T-helper 1 cell (primary cell): ENCODE data around the gene TUBB2B.

Experiments used
- DNase-seq, 5 donors: peaks; one replicate each; pipeline ENCODE4 v3.0.0-alpha.2; 2012 to 2020
- total RNA-seq, 4 donors: gene quantifications; one replicate each; lab custom pipeline; 2026; lab: John Stamatoyannopoulos, UW

TUBB2B gene
- total RNA-seq, result 2.1 to 2.9 (median 2.3) reads per million in 4 donors

DNA sequence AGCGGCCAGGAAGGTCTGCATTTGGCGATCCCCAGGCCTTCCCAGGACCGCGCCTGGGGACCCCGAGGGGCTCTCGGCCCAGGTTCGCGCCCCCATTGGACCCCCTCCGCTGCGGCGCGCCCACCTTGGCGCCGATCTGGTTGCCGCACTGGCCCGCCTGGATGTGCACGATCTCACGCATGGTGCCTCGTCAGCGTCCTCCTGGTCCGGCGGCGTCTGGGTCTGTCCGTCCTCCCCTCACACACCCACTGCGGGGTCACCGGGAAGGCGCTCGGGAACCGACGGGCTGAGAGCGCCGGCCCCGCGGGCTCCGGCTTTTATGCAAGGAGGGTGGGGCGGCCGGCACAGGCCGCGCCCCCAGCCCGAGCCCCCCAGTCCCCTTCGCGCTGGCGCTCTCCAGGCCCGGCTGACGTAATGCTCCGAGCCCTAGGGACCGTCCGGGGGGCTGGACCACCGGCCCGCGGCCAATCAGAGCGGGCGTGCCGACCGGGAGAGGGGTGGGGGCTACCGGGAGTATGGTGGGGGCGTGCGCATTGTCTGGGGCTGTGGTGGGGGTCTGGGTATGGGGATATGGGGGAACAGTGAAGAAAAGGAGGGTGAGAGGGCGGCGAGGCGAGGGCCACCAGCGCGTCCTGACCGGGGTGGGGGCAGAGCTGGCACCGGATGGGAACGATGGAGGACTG lies at the start of gene TUBB2B:
Gene TUBB2B, minus strand, starts transcription at position 291 of the 683 bp plus-strand sequence. Its CDS starts 110 bp downstream, at position 181.
- DNase-seq, result no peak

- DNase-seq, result no peak
Observed at GRCh38 chr6:3277251-3277650, 49.8 kb upstream of the TUBB2B start.

DNA sequence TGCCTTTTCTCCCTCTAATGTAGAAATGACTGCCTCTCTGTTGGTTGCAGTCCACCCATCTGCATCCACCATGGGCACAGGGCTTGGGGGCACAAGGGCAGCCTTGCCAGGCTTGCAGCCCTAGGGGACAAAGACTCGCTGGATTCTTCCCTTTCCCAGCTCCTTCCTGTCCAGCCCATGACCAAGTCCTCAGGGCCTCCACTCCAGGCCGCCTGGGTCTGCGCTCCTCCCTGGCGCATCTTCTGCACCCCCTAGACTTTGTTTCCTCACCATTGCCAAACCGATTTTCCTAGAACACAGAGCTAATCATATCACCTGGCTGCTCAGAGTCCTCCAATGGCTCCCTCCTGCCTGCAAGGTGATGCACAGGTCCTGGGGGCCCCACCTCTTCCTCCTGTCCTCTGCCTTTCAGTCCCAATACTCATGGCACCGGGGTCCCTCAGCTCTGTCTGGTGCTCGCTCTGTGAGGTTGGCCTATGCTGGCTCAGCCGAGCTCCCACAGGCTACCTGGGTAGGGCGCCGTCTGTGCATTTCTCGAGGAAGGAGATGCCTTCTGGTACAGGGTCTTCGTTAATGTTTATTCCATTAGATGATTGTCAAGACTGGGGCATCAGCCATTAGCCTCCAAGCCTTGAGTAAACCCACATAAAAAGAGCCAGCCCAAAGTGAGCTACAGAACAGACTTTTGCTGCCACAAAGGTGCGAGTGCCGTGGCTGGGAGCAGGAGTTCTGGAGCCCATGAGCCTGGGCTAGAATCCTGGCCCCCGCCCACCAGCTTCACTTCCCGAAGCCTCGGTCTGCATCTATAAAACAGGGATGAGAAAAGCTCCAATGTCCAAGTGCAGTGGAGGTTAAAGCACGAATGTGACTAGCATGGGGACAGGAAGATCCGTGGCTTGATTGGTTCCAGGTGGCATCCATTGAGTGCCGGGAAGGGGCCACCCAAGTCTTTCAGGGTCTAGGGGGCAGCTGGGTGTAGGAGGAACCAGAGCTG lies 49.0 kb upstream of the TUBB2B start:
- DNase-seq, result no peak

DNA sequence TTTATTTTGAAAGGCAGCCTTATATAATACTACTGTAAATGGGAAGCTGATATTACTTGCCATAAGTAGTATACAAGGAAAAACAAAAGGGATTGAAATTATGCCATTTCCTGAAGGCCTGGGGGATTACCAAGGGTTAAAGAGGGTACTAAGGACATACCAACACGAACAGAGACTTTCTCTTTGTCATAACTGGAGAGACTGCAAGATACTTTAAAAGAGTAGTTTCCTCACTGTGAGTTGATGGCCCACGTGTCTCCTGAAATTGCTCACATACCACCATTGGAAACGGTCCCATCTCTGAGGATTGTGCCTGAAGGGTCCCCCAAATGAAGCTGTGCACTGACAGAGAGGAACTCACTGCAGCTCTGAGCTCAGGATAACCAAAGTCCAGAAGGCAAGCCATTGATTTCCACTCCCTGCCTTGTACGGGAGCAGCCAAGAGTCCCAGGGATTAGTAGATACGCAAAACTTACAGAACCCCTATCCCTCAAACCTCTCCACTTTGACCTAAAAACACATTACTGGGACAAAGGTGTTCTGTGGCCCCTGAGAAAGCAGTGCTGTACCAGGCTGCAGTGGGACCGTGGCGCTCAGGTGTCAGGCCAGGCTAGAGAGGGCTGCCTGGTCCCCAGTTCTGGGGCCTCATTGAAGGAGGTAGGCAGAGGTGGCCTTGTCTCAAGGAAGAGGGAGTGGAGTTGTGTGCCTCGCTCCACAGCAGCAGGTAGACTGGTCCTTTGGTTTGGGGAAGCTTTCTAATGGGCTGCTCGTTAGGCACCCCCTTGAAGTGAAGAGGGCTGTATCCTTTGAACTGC lies 46.5 kb upstream of the TUBB2B start:
- DNase-seq, result no peak

GRCh38 chr6:3272911-3273547 lies 45.6 kb upstream of the TUBB2B start:
- DNase-seq, result no peak

- no peak for DNase-seq
Observed at GRCh38 chr6:3271756-3272155, 44.3 kb upstream of the TUBB2B start.

DNA sequence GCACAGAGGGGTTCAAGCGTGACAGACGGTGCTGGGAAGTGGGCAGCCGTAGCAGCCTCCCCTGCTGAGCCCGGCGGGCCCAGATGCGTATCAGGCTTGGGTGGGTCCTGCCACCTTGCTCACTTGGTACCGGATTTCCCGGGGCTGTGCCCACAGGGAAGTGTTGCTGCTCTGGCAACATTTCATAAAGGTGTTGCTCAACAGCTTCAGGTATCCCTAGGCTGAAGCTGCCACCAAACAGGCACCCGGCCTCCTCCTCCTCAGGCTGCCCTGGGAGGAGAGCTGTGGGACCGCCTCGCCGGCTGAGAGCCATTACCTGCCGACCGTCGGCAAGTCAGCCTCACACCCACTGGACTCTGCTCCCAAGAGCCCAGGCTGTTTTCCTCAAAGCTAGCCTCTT lies 42.8 kb upstream of the TUBB2B start:
- DNase-seq, result no peak

DNA sequence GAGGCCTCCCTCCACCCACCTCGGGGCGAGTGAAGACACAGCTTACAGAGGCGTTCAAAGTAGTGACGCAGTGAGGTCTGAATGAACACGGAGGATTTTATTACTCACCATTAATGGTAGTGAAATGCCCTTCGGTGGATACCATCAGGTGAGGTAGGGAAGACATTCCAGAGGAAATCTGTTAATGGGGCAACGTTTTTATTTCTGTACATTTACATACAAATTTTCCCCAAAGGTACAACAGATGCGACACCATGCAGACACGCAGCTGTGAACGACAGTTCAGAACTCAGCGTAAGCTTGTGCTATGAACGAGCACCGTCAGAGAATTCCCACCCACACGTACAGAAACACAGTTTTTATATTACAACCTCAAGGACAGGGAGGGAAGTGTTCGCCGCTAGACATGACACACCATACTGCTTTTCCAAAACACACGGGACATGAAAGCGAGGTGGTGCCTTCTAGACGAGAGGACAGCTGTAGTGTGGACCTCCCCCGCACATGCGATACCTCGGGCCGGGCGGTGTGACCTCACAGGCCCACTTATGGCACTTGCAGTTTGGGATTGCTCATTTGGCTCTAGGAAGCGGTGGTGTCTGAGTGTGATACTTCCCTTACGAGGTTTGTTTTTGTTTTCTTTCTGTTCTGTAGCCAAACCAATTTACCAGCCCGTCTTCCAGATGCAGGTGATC lies 42.0 kb upstream of the TUBB2B start:
- DNase-seq, result no peak

DNA sequence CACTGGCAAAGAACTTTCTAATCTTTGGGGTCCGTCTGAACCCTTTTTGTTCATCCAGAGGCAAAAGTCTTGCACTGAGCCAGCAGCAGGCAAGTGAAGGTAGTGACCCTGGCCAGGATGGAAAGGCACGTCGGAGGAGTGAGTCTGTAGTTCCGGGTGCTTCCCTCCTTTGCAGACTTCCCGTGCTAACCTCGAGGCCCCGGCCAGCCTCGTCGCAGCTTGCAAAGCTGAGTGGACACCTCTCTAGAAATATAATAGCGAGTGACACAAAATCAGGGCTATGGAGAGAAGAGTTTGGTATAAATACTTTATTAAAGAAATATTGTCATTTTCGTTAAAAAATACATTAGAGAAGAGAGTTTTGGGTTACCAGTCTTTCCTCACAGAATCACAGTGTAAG lies 41.2 kb upstream of the TUBB2B start:
- DNase-seq, result no peak

DNA sequence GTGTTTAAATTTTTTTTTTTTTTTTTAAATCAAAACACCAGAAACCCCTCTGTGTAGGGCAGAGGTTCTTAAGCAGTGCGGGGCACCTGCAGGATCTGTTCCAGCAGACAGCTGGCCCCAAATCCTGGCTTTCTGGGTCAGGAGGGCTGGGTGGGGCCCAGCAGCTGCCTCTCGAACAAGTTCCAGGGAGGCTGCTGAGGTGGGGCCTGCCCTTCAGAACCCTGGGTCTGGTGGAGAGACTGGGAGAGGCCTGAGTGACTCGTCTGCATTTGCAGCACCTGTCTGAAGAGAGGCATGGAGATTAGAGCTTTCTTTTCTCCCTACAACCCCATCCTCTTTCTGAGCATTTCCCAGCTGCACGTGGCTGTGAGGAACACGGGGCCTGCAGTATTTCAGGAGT lies 39.7 kb upstream of the TUBB2B start:
- DNase-seq, result no peak

DNA sequence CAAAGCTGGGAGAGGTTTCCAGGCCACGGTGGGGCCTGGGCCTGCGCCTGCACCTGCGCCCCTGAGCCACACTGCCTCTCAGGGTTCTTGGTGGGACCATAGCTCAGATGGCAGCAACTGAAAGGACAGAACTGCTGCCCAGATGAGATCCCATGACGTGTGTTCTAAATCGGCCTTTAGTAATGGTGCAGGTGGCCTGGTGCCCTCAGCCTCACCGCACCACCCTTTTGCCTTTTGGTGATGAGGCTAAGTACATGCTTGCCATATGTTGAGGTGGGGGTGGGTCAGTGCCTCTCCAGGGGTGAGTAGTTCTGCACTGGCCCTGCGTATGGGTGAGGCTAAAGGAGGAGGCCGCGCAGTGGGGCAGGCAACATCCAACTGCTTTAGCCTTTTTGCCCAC lies 38.7 kb upstream of the TUBB2B start:
- no peak for DNase-seq

DNA sequence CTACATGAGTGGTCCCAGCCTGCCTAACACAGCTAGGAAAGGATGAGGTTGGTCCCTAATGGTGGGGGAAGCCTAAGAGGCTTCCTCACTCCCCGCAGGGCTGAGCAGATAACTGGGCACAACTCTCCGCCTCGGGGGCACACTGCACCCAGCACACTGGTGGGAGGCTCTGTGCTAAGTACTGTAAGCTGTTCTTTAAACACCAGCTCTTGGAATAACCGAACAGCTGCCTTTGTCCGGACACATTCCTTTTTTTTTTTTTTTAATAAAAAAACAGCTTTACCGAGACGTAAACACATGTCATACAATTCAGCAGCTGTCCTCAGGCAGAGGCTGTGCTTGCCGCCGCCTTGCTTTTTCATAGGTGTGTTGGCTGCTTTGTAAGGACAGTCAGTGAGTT lies 38.2 kb upstream of the TUBB2B start:
- DNase-seq, result no peak

DNA sequence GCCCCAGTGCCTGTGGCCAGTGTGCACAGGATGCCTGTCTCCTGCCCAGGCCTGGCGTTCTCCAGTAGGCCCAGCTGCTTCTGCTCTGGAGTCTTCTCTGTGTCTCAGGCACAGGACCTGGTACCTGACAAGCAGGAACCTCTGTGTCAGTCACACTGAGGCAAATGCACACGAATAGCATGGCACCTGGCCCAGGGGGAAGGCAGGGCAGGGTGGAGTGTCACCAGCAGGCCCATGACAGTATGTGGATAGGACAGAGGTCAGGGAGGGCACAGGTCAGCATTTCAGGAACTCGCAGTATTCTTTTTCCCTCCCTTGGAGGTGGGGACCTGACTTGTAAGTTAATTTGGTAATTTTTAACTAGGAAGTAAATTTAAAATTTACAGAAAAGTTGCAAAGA lies 36.9 kb upstream of the TUBB2B start:
- DNase-seq, result no peak

- no peak for DNase-seq
Observed at GRCh38 chr6:3263096-3263495, 35.6 kb upstream of the TUBB2B start.

DNA sequence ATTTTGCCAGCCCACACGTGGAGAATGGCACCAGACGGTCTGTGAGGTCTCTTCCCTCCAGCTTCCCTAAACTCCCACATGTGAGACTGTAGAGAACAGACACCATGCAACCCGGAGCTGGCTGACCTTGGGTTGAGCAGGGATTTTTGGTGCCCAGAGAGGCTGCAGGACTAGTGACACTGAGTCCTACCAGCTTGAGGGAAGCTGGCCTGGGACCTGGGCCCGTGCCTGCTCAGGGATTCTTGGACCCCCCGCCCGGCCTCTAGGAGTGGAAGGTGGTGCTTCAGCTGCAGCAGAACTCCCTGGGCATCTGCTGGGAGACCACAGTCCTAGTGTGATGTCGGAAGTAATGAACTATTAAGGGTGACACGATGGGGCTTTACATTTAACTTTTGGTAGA lies 34.5 kb upstream of the TUBB2B start:
- DNase-seq, result no peak

GRCh38 chr6:3261518-3261820 lies 34.0 kb upstream of the TUBB2B start:
- DNase-seq, result no peak

DNA sequence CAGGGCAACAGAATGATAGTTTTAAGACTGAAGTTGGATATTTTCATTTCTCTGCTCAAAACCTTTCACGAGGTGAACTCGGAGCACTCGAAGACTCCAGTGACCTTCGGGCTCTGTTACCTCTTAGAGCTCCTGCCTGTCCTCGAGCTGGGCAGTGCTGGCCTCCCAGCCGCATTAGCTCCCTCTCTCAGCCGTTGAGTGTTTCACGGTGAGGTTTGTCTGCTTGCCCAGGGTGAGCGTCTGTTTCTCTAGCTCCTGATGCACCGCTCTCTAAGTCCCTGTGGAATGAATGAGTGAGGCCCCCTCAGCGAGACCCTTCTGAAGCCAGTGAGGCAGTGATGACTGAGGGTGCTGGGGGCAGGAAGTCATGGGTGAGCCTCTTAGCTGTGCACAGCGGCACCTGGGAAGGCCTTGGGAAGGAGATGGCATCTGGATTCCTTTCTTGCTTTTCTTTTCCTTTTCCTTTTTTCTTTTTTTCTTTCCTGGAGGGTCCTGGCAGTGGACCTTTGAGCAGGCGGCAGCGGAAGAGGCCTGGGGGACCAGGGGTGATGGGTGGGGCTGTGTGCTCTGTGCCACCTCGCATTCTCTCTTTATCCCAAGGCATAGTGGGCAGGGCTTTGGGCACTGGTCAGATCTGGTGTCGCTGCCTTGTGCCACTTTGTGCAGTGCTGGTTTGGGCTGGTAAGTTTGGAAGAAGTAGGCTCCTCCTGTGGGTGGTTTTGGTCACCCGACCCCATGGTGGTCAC lies 33.5 kb upstream of the TUBB2B start:
- DNase-seq, result no peak

DNA sequence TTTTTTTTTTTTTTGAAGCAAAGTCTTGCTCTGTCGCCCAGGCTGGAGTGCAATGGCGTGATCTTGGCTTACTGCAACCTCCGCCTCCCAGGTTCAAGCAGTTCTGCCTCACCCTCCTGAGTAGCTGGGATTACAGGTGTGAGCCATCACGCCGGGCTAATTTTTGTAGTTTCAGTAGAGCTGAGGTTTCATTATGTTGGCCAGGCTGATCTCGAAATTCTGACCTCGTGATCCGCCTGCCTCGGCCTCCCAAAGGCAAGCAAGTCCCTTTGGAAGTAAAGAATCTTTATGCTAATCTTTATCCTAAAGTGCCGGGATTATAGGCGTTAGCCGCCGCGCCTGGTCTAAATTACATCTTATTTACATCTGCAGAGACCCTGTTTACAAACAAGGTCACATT lies 32.8 kb upstream of the TUBB2B start:
- DNase-seq, result no peak

GRCh38 chr6:3259491-3259958 lies 32.1 kb upstream of the TUBB2B start:
- peak in 1 of 5 donors; percentile 41 for DNase-seq

- DNase-seq, result peak; percentile 84 to 89 (median 88)
Observed at GRCh38 chr6:3258720-3259490, 31.5 kb upstream of the TUBB2B start, which contains the start of gene PSMG4. TSS of gene PSMG4 (plus strand) at chr6:3258947. CDS start at chr6:3259023, 76 bp downstream.
